Caco-2 (cell line): ENCODE measurements around the gene RASD2. TPM values are rescaled to one million over a fixed set of nuclear protein-coding genes. Genes with fewer than 3 reads are reported as not detected.

Experiments
- BruUV-seq: library from RNA; stranded (reverse); fragments of 400-500 nt; replicated peaks from 2 replicates; lab custom pipeline; 2021; lab: Mats Ljungman, UMichigan
- CTCF ChIA-PET: fragments of 300-600 bp; sonication (Branson Sonifier 250); formaldehyde crosslinking; loops from one replicate; lab custom pipeline; 2022; ENCODE audit warnings: antibody characterized with exemption; lab: Charles Lee
- POLR2A ChIA-PET: fragments of 300-600 bp; sonication (Branson Sonifier 250); formaldehyde crosslinking; loops from one replicate; lab custom pipeline; 2022; ENCODE audit warnings: antibody characterized with exemption; lab: Charles Lee
- DNase-seq, 2 experiments: peaks; one replicate each; pipeline versions ENCODE4 v3.0.0 to v3.0.0-alpha.2; 2020 to 2022
- H3K27me3 ChIP-seq: replicated peaks from 2 replicates; pipeline ENCODE4 v1.6.0; 2011; ENCODE audit warnings: low read length; ENCODE audit not compliant: control insufficient read depth, insufficient read depth
- H3K36me3 ChIP-seq: 2 replicates; pipeline ENCODE4 v1.5.1; 2011; ENCODE audit warnings: low read length; ENCODE audit not compliant: control insufficient read depth, insufficient read depth
- H3K4me1 ChIP-seq: fragments of 250-450 bp; sonication (Bioruptor Pico); 2 replicates; pipeline ENCODE4 v1.5.1; 2020; ENCODE audit warnings: mild to moderate bottlenecking
- H3K4me3 ChIP-seq: 2 replicates; pipeline ENCODE4 v1.5.1; 2011; ENCODE audit warnings: low read depth, mild to moderate bottlenecking, control low read depth, low read length
- H3K9me3 ChIP-seq: fragments of 250-450 bp; sonication (Bioruptor Pico); 2 replicates; pipeline ENCODE4 v1.5.1; 2020; ENCODE audit warnings: mild to moderate bottlenecking, moderate library complexity
- H3K27ac Mint-ChIP-seq: one replicate; pipeline ENCODE4 v1.8.0; 2022; ENCODE audit warnings: mixed read lengths; ENCODE audit not compliant: unreplicated experiment
- H3K27me3 Mint-ChIP-seq: one replicate; pipeline ENCODE4 v1.8.0; 2022; ENCODE audit warnings: mixed read lengths; ENCODE audit not compliant: insufficient read depth, unreplicated experiment
- H3K36me3 Mint-ChIP-seq: one replicate; pipeline ENCODE4 v1.8.0; 2022; ENCODE audit warnings: mild to moderate bottlenecking, mixed read lengths; ENCODE audit not compliant: insufficient read depth, unreplicated experiment
- H3K4me1 Mint-ChIP-seq: one replicate; pipeline ENCODE4 v1.8.0; 2022; ENCODE audit warnings: low read depth, mixed read lengths; ENCODE audit not compliant: unreplicated experiment
- H3K4me3 Mint-ChIP-seq: one replicate; pipeline ENCODE4 v1.8.0; 2022; ENCODE audit warnings: mild to moderate bottlenecking, moderate library complexity, mixed read lengths; ENCODE audit not compliant: unreplicated experiment
- H3K9me3 Mint-ChIP-seq: one replicate; pipeline ENCODE4 v1.8.0; 2022; ENCODE audit warnings: mixed read lengths; ENCODE audit not compliant: unreplicated experiment
- intact Hi-C: fragments of 100-400 bp; cut with micrococcal nuclease; formaldehyde crosslinking; loops from one replicate; pipeline ENCODE4 v1.10.0; 2022; ENCODE audit not compliant: unreplicated experiment
- total RNA-seq: library from RNA; stranded (reverse); gene quantifications from 2 replicates; pipeline ENCODE4 v1.2.3, GENCODE V29; 2022
- TF ChIP-seq, protein P1 (sequence below), 2 experiments: fragments of 200-600 bp in 1 of 2; IDR thresholded peaks; 1 replicate in 1 of 2; 2 replicates in 1 of 2; pipeline versions ENCODE4 v1.5.1 to v1.8.0; 2011 to 2022; ENCODE audit warnings: antibody characterized with exemption in 1 of 2, control low read depth in 1 of 2, inconsistent platforms in 1 of 2, low read depth in 1 of 2, low read length in 1 of 2, mild to moderate bottlenecking in 1 of 2, moderate library complexity in 1 of 2; ENCODE audit not compliant: insufficient read depth in 1 of 2, severe bottlenecking in 1 of 2, unreplicated experiment in 1 of 2

The RASD2 gene
- total RNA-seq, 1 experiment from 2014 or later = 0.09 TPM

DNA sequence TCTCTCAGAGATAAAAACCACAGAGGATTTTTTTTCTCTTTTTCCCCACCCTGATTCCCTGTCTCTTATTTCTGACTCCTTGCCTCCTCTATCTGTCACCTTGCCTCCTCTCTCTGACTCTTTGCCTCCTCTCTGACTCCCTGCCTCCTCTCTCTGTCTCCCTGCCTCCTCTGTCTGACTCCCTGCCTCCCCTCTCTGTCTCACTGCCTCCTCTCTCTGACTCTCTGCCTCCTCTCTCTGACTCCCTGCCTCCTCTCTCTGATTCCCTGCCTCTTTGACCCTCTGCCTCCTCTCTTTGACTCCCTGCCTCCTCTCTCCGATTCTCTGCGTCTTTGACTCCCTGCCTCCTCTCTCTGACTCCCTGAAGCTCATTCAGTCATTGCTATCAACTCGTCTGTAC, 3.1 kb downstream of the RASD2 start:
- no peaks in the 10 kb centered on the region for H3K36me3 Mint-ChIP-seq
- intact Hi-C loops = no loop called here
- TF ChIP-seq, protein P1, sequence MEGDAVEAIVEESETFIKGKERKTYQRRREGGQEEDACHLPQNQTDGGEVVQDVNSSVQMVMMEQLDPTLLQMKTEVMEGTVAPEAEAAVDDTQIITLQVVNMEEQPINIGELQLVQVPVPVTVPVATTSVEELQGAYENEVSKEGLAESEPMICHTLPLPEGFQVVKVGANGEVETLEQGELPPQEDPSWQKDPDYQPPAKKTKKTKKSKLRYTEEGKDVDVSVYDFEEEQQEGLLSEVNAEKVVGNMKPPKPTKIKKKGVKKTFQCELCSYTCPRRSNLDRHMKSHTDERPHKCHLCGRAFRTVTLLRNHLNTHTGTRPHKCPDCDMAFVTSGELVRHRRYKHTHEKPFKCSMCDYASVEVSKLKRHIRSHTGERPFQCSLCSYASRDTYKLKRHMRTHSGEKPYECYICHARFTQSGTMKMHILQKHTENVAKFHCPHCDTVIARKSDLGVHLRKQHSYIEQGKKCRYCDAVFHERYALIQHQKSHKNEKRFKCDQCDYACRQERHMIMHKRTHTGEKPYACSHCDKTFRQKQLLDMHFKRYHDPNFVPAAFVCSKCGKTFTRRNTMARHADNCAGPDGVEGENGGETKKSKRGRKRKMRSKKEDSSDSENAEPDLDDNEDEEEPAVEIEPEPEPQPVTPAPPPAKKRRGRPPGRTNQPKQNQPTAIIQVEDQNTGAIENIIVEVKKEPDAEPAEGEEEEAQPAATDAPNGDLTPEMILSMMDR (IDR thresholded peaks at IDR 0.05; ENCODE audit: insufficient read depth in 1 of 2, low read depth in 1 of 2, low read length in 1 of 2, severe bottlenecking in 1 of 2, unreplicated experiment in 1 of 2) = no peak
- Histone ChIP-seq H3K4me3 (no peak overlapping the region), H3K4me1 (peaks cover 5% of the 10 kb centered on the region), H3K27me3 (peaks cover 1% of the 10 kb centered on the region; the same call in 1 of the 2 replicates), H3K9me3 (no peaks in the 10 kb centered on the region), H3K36me3 (no peaks in the 10 kb centered on the region)
- BruUV-seq = no TSS peak
- no peaks in the 10 kb centered on the region for H3K4me1 Mint-ChIP-seq
- no peak for DNase-seq
- H3K4me3 Mint-ChIP-seq = no peak overlapping the region
- H3K27ac Mint-ChIP-seq = no peak overlapping the region
- peaks cover 13% of the 10 kb centered on the region for H3K27me3 Mint-ChIP-seq
- ChIA-PET CTCF (no interaction called here), POLR2A (no interaction called here)
- no peaks in the 10 kb centered on the region for H3K9me3 Mint-ChIP-seq

DNA sequence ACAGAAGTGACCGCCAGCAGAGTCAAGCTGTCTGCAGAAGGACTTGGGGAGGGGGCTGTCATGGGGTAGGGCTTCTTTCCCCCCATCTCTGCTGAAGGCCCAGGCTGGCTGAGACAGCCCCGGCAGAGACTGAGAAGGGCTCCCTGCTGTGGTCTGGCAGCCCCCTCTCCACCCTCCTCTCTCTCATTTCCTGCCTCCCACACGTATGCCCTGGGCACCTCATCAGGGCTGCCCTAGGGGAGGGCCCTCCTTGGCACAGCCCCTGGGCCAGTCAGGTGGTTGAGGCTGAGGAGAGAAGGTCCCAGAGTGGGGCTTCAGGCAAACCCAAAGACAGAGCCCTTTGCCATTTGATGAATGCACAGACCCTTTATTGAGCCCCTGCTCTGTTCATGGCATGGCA, 3.6 kb downstream of the RASD2 start:
- no TSS peak for BruUV-seq
- H3K27me3 Mint-ChIP-seq = peaks cover 13% of the 10 kb centered on the region
- no peak overlapping the region for H3K4me3 ChIP-seq
- TF ChIP-seq, protein P1 (IDR thresholded peaks at IDR 0.05; ENCODE audit: insufficient read depth in 1 of 2, low read depth in 1 of 2, low read length in 1 of 2, severe bottlenecking in 1 of 2, unreplicated experiment in 1 of 2) = no peak
- intact Hi-C loops = no loop called here
- peaks cover 5% of the 10 kb centered on the region for H3K4me1 ChIP-seq
- no peak overlapping the region for H3K4me3 Mint-ChIP-seq
- CTCF ChIA-PET = no interaction called here
- peaks cover 1% of the 10 kb centered on the region; the same call in 1 of the 2 replicates for H3K27me3 ChIP-seq
- H3K9me3 Mint-ChIP-seq = no peaks in the 10 kb centered on the region
- no peaks in the 10 kb centered on the region for H3K36me3 ChIP-seq
- H3K4me1 Mint-ChIP-seq = no peaks in the 10 kb centered on the region
- H3K36me3 Mint-ChIP-seq = no peaks in the 10 kb centered on the region
- DNase-seq = no peak
- H3K9me3 ChIP-seq = no peaks in the 10 kb centered on the region
- no peak overlapping the region for H3K27ac Mint-ChIP-seq
- POLR2A ChIA-PET = no interaction called here

DNA sequence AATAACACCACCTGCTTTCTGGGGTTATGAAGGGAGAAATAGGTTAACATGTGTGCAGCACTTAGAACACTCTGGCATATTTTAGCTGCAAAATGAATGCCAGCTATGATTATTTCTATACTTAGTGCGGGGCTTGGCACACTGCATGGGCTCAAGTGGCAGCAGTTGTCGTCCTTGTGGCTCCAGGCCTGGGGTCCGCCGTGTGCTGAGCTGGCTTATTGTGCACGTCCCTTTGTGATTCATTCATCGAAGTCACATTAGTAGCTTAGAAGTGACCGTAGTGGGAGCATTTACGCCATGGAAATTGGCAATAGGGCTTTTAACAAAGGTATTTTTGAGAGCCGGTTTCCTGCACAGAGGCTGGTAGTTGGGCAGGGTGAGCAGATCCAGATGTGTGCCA, 4.2 kb downstream of the RASD2 start:
- no TSS peak for BruUV-seq
- CTCF ChIA-PET = interaction anchor here (0.6 kb wide), 1 partner anchor 194 kb away, joined by 3 read pairs; no protein-coding TSS in a partner anchor
- no peak overlapping the region for H3K4me3 ChIP-seq
- peaks cover 5% of the 10 kb centered on the region for H3K4me1 ChIP-seq
- POLR2A ChIA-PET = no interaction called here
- no peak overlapping the region for H3K4me3 Mint-ChIP-seq
- no peak for DNase-seq
- TF ChIP-seq, protein P1 (IDR thresholded peaks at IDR 0.05; ENCODE audit: insufficient read depth in 1 of 2, low read depth in 1 of 2, low read length in 1 of 2, severe bottlenecking in 1 of 2, unreplicated experiment in 1 of 2) = no peak
- H3K36me3 Mint-ChIP-seq = no peaks in the 10 kb centered on the region
- H3K27me3 Mint-ChIP-seq = peaks cover 13% of the 10 kb centered on the region
- H3K27me3 ChIP-seq = peaks cover 1% of the 10 kb centered on the region; the same call in 1 of the 2 replicates
- intact Hi-C loops = no loop called here
- no peaks in the 10 kb centered on the region for H3K4me1 Mint-ChIP-seq
- H3K36me3 ChIP-seq = no peaks in the 10 kb centered on the region
- H3K9me3 ChIP-seq = no peaks in the 10 kb centered on the region
- H3K27ac Mint-ChIP-seq = no peak overlapping the region
- H3K9me3 Mint-ChIP-seq = no peaks in the 10 kb centered on the region
